Coronary artery (tissue), 2 donors: ENCODE measurements around the gene FBXL4.
A peak's percentile ranks its signal among the peaks of the same experiment; 100 is the strongest.

Experiments
- DNase-seq: peaks from one replicate; pipeline ENCODE4 v3.0.0-alpha.2; 2017; ENCODE audit warnings: low spot score
- H3K27ac ChIP-seq, 2 donors: fragments of 200-600 bp; sonication (generic); one replicate each; pipeline ENCODE4 v1.5.1; 2016 to 2019
- H3K4me3 ChIP-seq: fragments of 200-600 bp; sonication (generic); 2 replicates; pipeline ENCODE4 v1.5.1; 2016; ENCODE audit warnings: mild to moderate bottlenecking, moderate library complexity
- TF ChIP-seq, protein P1 (sequence below): fragments of 200-600 bp; sonication (generic); IDR thresholded peaks from one replicate; pipeline ENCODE4 v1.5.1; 2019; ENCODE audit warnings: antibody characterized with exemption

Gene FBXL4

DNA sequence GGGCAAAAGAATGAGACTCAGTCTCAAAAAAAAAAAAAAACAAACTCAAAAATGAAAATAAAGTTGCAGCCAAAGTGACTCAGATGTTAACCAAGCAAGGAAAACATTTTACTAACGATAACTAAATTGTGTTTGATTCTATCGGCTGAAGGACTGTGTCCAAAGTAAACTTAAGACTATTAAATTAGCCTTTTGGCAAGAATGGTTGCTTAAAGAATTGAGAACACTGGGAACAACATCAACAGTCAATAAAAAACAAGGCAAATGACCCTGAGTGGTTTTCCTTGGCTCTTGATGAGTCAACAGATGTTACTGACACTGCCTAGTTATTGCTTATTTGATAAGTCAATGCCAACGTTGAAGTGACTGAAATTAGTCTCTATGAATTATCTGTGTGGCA, 76.7 kb downstream of the FBXL4 start:
- TF ChIP-seq, protein P1, sequence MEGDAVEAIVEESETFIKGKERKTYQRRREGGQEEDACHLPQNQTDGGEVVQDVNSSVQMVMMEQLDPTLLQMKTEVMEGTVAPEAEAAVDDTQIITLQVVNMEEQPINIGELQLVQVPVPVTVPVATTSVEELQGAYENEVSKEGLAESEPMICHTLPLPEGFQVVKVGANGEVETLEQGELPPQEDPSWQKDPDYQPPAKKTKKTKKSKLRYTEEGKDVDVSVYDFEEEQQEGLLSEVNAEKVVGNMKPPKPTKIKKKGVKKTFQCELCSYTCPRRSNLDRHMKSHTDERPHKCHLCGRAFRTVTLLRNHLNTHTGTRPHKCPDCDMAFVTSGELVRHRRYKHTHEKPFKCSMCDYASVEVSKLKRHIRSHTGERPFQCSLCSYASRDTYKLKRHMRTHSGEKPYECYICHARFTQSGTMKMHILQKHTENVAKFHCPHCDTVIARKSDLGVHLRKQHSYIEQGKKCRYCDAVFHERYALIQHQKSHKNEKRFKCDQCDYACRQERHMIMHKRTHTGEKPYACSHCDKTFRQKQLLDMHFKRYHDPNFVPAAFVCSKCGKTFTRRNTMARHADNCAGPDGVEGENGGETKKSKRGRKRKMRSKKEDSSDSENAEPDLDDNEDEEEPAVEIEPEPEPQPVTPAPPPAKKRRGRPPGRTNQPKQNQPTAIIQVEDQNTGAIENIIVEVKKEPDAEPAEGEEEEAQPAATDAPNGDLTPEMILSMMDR, result no peak
- DNase-seq, result no peak
- H3K4me3 ChIP-seq, result no peak overlapping the region
- no peak overlapping the region for H3K27ac ChIP-seq

GRCh38 chr6:98864497-98864896, 83.2 kb downstream of the FBXL4 start:
- TF ChIP-seq, protein P1, result no peak
- Histone ChIP-seq H3K27ac (no peak overlapping the region), H3K4me3 (no peak overlapping the region)
- DNase-seq, result no peak

DNA sequence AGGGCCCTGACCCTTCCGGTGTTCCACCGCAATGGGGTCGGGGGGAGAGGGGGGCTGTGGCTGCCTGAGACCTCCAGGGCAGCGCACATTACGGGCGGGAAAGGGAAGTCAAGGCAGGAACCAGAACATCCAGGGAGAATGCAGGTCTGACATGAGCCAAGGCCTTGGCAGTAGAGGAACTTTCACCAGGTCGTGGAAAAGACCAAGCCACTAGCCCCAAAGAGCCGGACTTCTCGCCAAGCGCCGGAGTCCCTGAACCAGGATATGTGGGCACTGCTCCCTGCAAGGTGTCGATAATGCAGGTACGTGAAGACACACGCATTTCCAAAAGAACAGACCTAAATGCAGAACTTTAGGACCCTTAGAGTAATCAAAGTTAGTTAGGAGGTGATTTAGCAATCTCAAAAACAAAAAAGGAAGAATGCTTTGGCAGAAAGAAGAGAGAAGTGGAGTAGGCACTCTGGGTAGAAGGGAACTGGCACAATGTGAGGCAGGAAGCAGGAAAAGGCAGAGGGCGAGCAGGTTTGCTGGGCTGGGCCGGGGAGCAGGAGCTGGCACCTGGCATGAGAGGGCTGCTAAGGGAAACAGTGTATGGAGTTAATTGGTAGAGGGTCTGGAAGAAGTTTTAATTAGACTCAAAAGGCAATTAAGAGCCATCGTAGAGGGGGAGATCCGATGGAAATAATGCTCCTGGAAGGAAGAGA, 99.1 kb downstream of the FBXL4 start:
- TF ChIP-seq, protein P1, result no peak
- no peak overlapping the region for H3K27ac ChIP-seq
- no peak for DNase-seq
- peak overlapping the region; percentile 23 for H3K4me3 ChIP-seq

GRCh38 chr6:98847779-98848538, 99.8 kb downstream of the FBXL4 start:
- Histone ChIP-seq H3K4me3 (peak overlapping the region; percentile 23), H3K27ac (no peak overlapping the region)
- TF ChIP-seq, protein P1, result no peak
- DNase-seq, result no peak

GRCh38 chr6:98847416-98847778, 100.3 kb downstream of the FBXL4 start:
- Histone ChIP-seq H3K27ac (no peak overlapping the region), H3K4me3 (peak overlapping the region; percentile 23)
- TF ChIP-seq, protein P1, result no peak
- no peak for DNase-seq

DNA sequence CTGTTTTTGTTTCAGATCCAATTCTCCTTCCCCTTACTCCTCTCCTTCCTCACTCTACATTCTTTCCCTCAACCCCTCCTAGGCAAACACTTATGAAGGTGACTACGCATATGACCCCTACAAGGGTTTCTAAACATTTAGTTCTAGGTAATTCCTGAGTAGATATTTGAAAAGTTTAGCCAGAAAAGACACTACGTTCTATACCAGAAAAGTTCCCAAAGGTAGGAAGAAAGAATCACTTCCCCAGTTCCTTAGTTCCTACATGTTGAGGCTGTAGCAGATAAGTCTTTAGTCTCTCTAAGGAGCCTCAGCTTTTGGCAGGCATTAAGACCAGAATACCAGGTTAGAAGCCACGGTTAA, 101.7 kb downstream of the FBXL4 start:
- no peak overlapping the region for H3K27ac ChIP-seq
- no peak overlapping the region for H3K4me3 ChIP-seq
- DNase-seq, result no peak
- TF ChIP-seq, protein P1, result no peak
